Measurements from ENCODE around the gene TAAR9. TPM values are rescaled to one million over a fixed set of nuclear protein-coding genes. Genes with fewer than 3 reads are reported as not detected.

TAAR9 gene
- total and polyA plus RNA-seq, 7 donors = not detected

- Histone ChIP-seq H3K27ac (no peak overlapping the region), H3K4me3 (no peak overlapping the region), H3K9me3 (no peaks in the 10 kb centered on the region), H3K27me3 (no peaks in the 10 kb centered on the region), H3K4me1 (no peaks in the 10 kb centered on the region), H3K36me3 (no peaks in the 10 kb centered on the region)
- no peak for DNase-seq
- intact Hi-C loops (cut with DNase I) = no loop called here
- TF ChIP-seq EP300 (IDR thresholded peaks at IDR 0.05) (no peak), POLR2A (IDR thresholded peaks at IDR 0.05) (no peak), POLR2AphosphoS5 (IDR thresholded peaks at IDR 0.05) (no peak), CTCF (IDR thresholded peaks at IDR 0.05) (no peak)
Measured at GRCh38 chr6:132571774-132572173, 33.7 kb downstream of the TAAR9 start.

DNA sequence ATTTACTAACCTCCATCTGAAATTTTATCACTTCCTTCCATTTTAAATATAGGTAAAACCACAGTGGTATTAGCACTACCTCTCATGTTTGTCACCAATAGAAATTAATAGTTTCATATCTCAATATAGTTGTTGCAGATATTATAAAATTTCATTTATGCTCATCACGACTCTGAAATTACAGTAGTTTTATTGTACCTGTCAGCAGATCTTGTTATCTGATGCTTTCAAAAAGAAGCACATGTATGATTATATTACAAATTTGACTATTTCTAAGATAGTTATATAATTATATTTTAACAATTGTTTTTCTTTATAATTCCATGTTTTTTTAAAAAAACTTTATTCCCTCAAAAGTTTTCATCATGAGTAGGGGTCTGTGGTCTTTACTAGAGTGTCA lies 46.6 kb downstream of the TAAR9 start:
- Histone ChIP-seq H3K27ac (no peak overlapping the region), H3K4me3 (no peak overlapping the region), H3K9me3 (no peaks in the 10 kb centered on the region), H3K27me3 (no peaks in the 10 kb centered on the region), H3K36me3 (no peaks in the 10 kb centered on the region), H3K4me1 (no peaks in the 10 kb centered on the region)
- no peak for DNase-seq
- intact Hi-C loops (cut with DNase I) = no loop called here
- 32 to 78% methylated on average over 1 of the region's 1 CpG for WGBS, 2 donors
- TF ChIP-seq POLR2AphosphoS5 (IDR thresholded peaks at IDR 0.05) = no peak
- no peak for TF ChIP-seq EP300 (IDR thresholded peaks at IDR 0.05)
- TF ChIP-seq CTCF (IDR thresholded peaks at IDR 0.05) = no peak
- no peak for TF ChIP-seq POLR2A (IDR thresholded peaks at IDR 0.05)

- H3K9me3 ChIP-seq = no peaks in the 10 kb centered on the region
- TF ChIP-seq POLR2AphosphoS5 (IDR thresholded peaks at IDR 0.05) = no peak
- no peak for TF ChIP-seq POLR2A (IDR thresholded peaks at IDR 0.05)
- no peak for TF ChIP-seq CTCF (IDR thresholded peaks at IDR 0.05)
- TF ChIP-seq EP300 (IDR thresholded peaks at IDR 0.05) = no peak
- H3K4me3 ChIP-seq = no peak overlapping the region
- no peaks in the 10 kb centered on the region for H3K4me1 ChIP-seq
- H3K27ac ChIP-seq = no peak overlapping the region
- intact Hi-C loops (cut with DNase I) = no loop called here
- DNase-seq = no peak
- WGBS, 2 donors = 58 to 75% methylated on average over 2 of the region's 2 CpGs
- H3K27me3 ChIP-seq = no peaks in the 10 kb centered on the region
- H3K36me3 ChIP-seq = no peaks in the 10 kb centered on the region
Measured at GRCh38 chr6:132587424-132587823, 49.3 kb downstream of the TAAR9 start.

Small RNA genes within 50 kb of the gene (small RNA-seq; reads per million reads assigned to genes)
- 0 reads per million in 3 donors for gene TAAR7P

Other genes with a start within 250 kb of the TAAR9 start
- 10 to 100 TPM in 3 of 4 donors, 1 to 10 TPM in 1; 9.4 to 20.8 (median 11.7) TPM for gene MOXD1, start 136.8 kb upstream of the TAAR9 start, total RNA-seq
- 1 to 10 TPM; 1.2 to 6.6 (median 1.6) TPM for gene MOXD1, start 136.8 kb upstream of the TAAR9 start, polyA plus RNA-seq
- gene STX7, start 25.2 kb upstream of the TAAR9 start, total RNA-seq = 10 to 100 TPM; 44.6 to 72.5 (median 55.1) TPM
- 10 to 100 TPM; 27.1 to 35.8 (median 28.8) TPM for gene STX7, start 25.2 kb upstream of the TAAR9 start, polyA plus RNA-seq
- gene TAAR8, start 14.4 kb downstream of the TAAR9 start, total RNA-seq = not detected
- not detected for gene TAAR8, start 14.4 kb downstream of the TAAR9 start, polyA plus RNA-seq
- gene TAAR6, start 32.0 kb downstream of the TAAR9 start, total RNA-seq = not detected
- gene TAAR6, start 32.0 kb downstream of the TAAR9 start, polyA plus RNA-seq = not detected
- not detected for gene TAAR5, start 51.5 kb downstream of the TAAR9 start, total RNA-seq
- under 1 TPM in 1 of 3 donors, not detected in 2; 0.60 TPM for gene TAAR5, start 51.5 kb downstream of the TAAR9 start, polyA plus RNA-seq
- gene TAAR2, start 86.0 kb downstream of the TAAR9 start, total RNA-seq = not detected
- not detected for gene TAAR2, start 86.0 kb downstream of the TAAR9 start, polyA plus RNA-seq
- not detected for gene TAAR1, start 120.9 kb downstream of the TAAR9 start, total RNA-seq
- gene TAAR1, start 120.9 kb downstream of the TAAR9 start, polyA plus RNA-seq = not detected
- gene VNN1, start 175.8 kb downstream of the TAAR9 start, total RNA-seq = 1 to 10 TPM in 2 of 4 donors, under 1 TPM in 1, not detected in 1; 0.83 to 3.2 (median 2.6) TPM
- 1 to 10 TPM; 1.6 to 3.0 (median 2.4) TPM for gene VNN1, start 175.8 kb downstream of the TAAR9 start, polyA plus RNA-seq
- 1 to 10 TPM in 3 of 4 donors, under 1 TPM in 1; 0.81 to 5.4 (median 3.1) TPM for gene VNN2, start 219.6 kb downstream of the TAAR9 start, total RNA-seq
- 1 to 10 TPM; 3.6 to 5.5 (median 3.9) TPM for gene VNN2, start 219.6 kb downstream of the TAAR9 start, polyA plus RNA-seq

All from sigmoid colon (tissue), 7 donors.